C1 segment of cervical spinal cord (tissue), 14 donors: ENCODE data around the gene MCC.
A peak's percentile ranks its signal among the peaks of the same experiment; 100 is the strongest.

Experiments
- DNase-seq, 14 donors: peaks; one replicate each; lab custom pipeline; 2025; lab: John Stamatoyannopoulos, UW

Gene MCC

GRCh38 chr5:113115061-113115460, 373.2 kb downstream of the MCC start:
- DNase-seq: no peak

GRCh38 chr5:113114559-113114958, 373.7 kb downstream of the MCC start:
- DNase-seq: no peak

- no peak for DNase-seq
Observed at GRCh38 chr5:113112435-113112834, 375.8 kb downstream of the MCC start.

- DNase-seq: no peak
Observed at GRCh38 chr5:113110117-113110516, 378.1 kb downstream of the MCC start.

- no peak for DNase-seq
Observed at GRCh38 chr5:113109344-113109743, 378.9 kb downstream of the MCC start.

- DNase-seq: no peak
Observed at GRCh38 chr5:113108485-113108884, 379.8 kb downstream of the MCC start.

GRCh38 chr5:113106821-113107220, 381.4 kb downstream of the MCC start:
- DNase-seq: no peak

GRCh38 chr5:113105693-113106280, 382.5 kb downstream of the MCC start:
- DNase-seq: no peak

GRCh38 chr5:113103330-113103729, 384.9 kb downstream of the MCC start:
- DNase-seq: no peak

- DNase-seq: no peak
Observed at GRCh38 chr5:113102121-113102531, 386.1 kb downstream of the MCC start.

- no peak for DNase-seq
Observed at GRCh38 chr5:113100981-113101380, 387.3 kb downstream of the MCC start.

GRCh38 chr5:113099822-113100221, 388.4 kb downstream of the MCC start:
- DNase-seq: no peak

- no peak for DNase-seq
Observed at GRCh38 chr5:113098378-113098777, 389.9 kb downstream of the MCC start.

- DNase-seq: no peak
Observed at GRCh38 chr5:113095831-113096230, 392.4 kb downstream of the MCC start.

GRCh38 chr5:113093558-113093957, 394.7 kb downstream of the MCC start:
- no peak for DNase-seq

GRCh38 chr5:113092683-113093082, 395.6 kb downstream of the MCC start:
- DNase-seq: no peak

GRCh38 chr5:113091622-113092021, 396.6 kb downstream of the MCC start:
- DNase-seq: no peak

- peak in 3 of 14 donors; percentile 19 to 56 (median 19) for DNase-seq
Observed at GRCh38 chr5:113090336-113091106, 397.7 kb downstream of the MCC start.

- DNase-seq: peak in 1 of 14 donors; percentile 11
Observed at GRCh38 chr5:113089653-113090335, 398.5 kb downstream of the MCC start.

GRCh38 chr5:113087976-113088514, 400.2 kb downstream of the MCC start:
- DNase-seq: no peak

GRCh38 chr5:113085880-113086409, 402.3 kb downstream of the MCC start:
- no peak for DNase-seq

GRCh38 chr5:113085084-113085414, 403.2 kb downstream of the MCC start:
- DNase-seq: no peak
